Naive thymus-derived CD4-positive, alpha-beta T cell (primary cell): ENCODE results near the gene PTK6. TPM values are rescaled to one million over a fixed set of nuclear protein-coding genes. Genes with fewer than 3 reads are reported as not detected.

Experiments used
- ATAC-seq: fragments of 150-1000 bp; cut with Tn5 transposase; 2 replicates; pipeline ENCODE4 v1.10.0; 2021; ENCODE audit warnings: mild to moderate bottlenecking, moderate library complexity
- CTCF ChIA-PET: fragments of 350-600 bp; sonication (Branson Sonifier 250); formaldehyde crosslinking; loops from one replicate; lab custom pipeline; 2021; ENCODE audit warnings: antibody characterized with exemption; lab: Charles Lee
- POLR2A ChIA-PET: fragments of 350-600 bp; sonication (Branson Sonifier 250); formaldehyde crosslinking; loops from one replicate; lab custom pipeline; 2021; ENCODE audit warnings: antibody characterized with exemption, inconsistent platforms; lab: Charles Lee
- DNase-seq, 9 donors: peaks; one replicate each; pipeline versions ENCODE4 v3.0.0 to v3.0.0-alpha.2; 2020 to 2022; ENCODE audit warnings: mixed read lengths in 1 of 9
- H3K27ac ChIP-seq: one replicate; pipeline ENCODE4 v1.7.0; 2013; ENCODE audit warnings: mild to moderate bottlenecking, low read depth, low read length, moderate library complexity
- H3K27me3 ChIP-seq, 2 donors: one replicate each; pipeline ENCODE4 v1.7.0; 2013; ENCODE audit warnings: low read length in 2 of 2, mild to moderate bottlenecking in 2 of 2, moderate library complexity in 2 of 2; ENCODE audit not compliant: control insufficient read depth in 2 of 2, insufficient read depth in 2 of 2
- H3K36me3 ChIP-seq, 3 experiments: 1 replicate in 2 of 3; 2 replicates in 1 of 3; pipeline ENCODE4 v1.7.0; 2013; ENCODE audit warnings: low read length in 3 of 3, mild to moderate bottlenecking in 3 of 3, moderate library complexity in 1 of 3; ENCODE audit not compliant: insufficient read depth in 3 of 3, control insufficient read depth in 2 of 3
- H3K4me1 ChIP-seq, 2 donors: one replicate each; pipeline ENCODE4 v1.7.0; 2013; ENCODE audit warnings: low read length in 2 of 2, mild to moderate bottlenecking in 2 of 2, moderate library complexity in 1 of 2; ENCODE audit not compliant: control insufficient read depth in 2 of 2, insufficient read depth in 2 of 2
- H3K4me3 ChIP-seq: 2 replicates; pipeline ENCODE4 v1.7.0; 2013; ENCODE audit warnings: mild to moderate bottlenecking, low read length
- H3K9me3 ChIP-seq, 3 experiments: 1 replicate in 2 of 3; 2 replicates in 1 of 3; pipeline ENCODE4 v1.7.0; 2013; ENCODE audit warnings: low read length in 3 of 3; ENCODE audit not compliant: control insufficient read depth in 2 of 3
- H3K27ac Mint-ChIP-seq, 9 donors: one replicate each; pipeline ENCODE4 v1.8.0; 2020 to 2022; ENCODE audit warnings: mixed read lengths in 9 of 9, mild to moderate bottlenecking in 8 of 9, moderate library complexity in 5 of 9, inconsistent platforms in 2 of 9
- H3K27me3 Mint-ChIP-seq, 5 donors: one replicate each; pipeline ENCODE4 v1.8.0; 2021 to 2022; ENCODE audit warnings: mixed read lengths in 5 of 5, mild to moderate bottlenecking in 1 of 5
- H3K36me3 Mint-ChIP-seq, 5 donors: one replicate each; pipeline ENCODE4 v1.8.0; 2020 to 2022; ENCODE audit warnings: mixed read lengths in 5 of 5, mild to moderate bottlenecking in 3 of 5, inconsistent platforms in 1 of 5
- H3K4me1 Mint-ChIP-seq, 7 donors: one replicate each; pipeline ENCODE4 v1.8.0; 2020 to 2022; ENCODE audit warnings: mixed read lengths in 7 of 7, mild to moderate bottlenecking in 3 of 7, inconsistent platforms in 1 of 7
- H3K4me3 Mint-ChIP-seq, 10 donors: one replicate each; pipeline ENCODE4 v1.8.0; 2020 to 2022; ENCODE audit warnings: mild to moderate bottlenecking in 10 of 10, mixed read lengths in 10 of 10, moderate library complexity in 6 of 10, inconsistent platforms in 2 of 10
- H3K9me3 Mint-ChIP-seq, 11 donors: one replicate each; pipeline ENCODE4 v1.8.0; 2020 to 2022; ENCODE audit warnings: mixed read lengths in 11 of 11, mild to moderate bottlenecking in 4 of 11, inconsistent platforms in 1 of 11, moderate library complexity in 1 of 11
- intact Hi-C, 2 donors: fragments of 100-400 bp; cut with micrococcal nuclease; formaldehyde crosslinking; loops; one replicate each; pipeline ENCODE4 v1.15.1; 2023
- polyA plus RNA-seq, 2 donors: library from polyadenylated mRNA; unstranded; fragments of 300-500 nt; fragmentation: Illumina TruSeq; gene quantifications; one replicate each; pipeline ENCODE4 v1.2.3, GENCODE V29; 2021
- total RNA-seq, 6 experiments: library from RNA in 5 of 6; stranded (reverse) in 5 of 6; gene quantifications; 1 replicate in 5 of 6; 2 replicates in 1 of 6; pipeline ENCODE4 v1.2.3 and lab custom pipeline; 2021 to 2026

Gene PTK6
- total and polyA plus RNA-seq, 7 experiments from 2014 or later, result 0.07 to 0.96 (median 0.40) TPM; not detected in 1

DNA sequence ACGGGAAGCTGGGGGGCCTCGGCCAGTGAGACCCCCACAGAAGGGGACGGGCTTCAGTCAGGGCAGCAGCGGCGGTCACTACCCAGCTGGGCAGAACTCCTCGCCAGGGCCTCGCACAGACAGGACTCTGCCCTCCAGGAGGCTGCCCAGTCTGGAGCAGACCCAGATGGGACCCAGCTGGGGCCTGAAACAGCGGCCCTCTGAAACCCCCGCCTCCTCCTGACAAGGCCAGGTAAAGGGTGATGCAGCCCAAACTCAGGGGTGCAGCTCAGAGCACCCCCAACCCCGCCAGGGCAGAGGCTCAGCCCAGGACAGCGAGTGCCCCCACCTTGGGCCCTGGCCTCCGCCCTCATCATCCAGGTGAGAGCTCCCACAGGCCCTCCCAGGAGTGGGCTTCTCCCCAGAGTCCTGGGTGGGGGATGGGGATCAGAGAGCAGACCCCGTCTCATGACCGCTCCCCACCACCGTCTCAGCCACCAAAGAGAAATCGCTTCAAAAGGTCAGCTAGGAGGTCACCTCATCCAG, 40.5 kb downstream of the PTK6 start:
- H3K27ac Mint-ChIP-seq, result no peak overlapping the region
- DNase-seq (no peak), ATAC-seq (no peak)
- Histone ChIP-seq H3K27me3 (no peaks in the 10 kb centered on the region), H3K27ac (no peak overlapping the region), H3K4me1 (peaks cover 0 to 2% of the 10 kb centered on the region in 2 donors), H3K9me3 (no peaks in the 10 kb centered on the region), H3K36me3 (no peaks in the 10 kb centered on the region), H3K4me3 (no peak overlapping the region)
- H3K4me1 Mint-ChIP-seq, result peaks cover 0 to 7% (median 0%) of the 10 kb centered on the region in 7 donors
- peaks cover 0 to 31% (median 10%) of the 10 kb centered on the region in 5 donors for H3K27me3 Mint-ChIP-seq
- peaks cover 0 to 10% (median 0%) of the 10 kb centered on the region in 11 donors for H3K9me3 Mint-ChIP-seq
- intact Hi-C loops, result loop anchor here (1.0 to 2.0 kb wide), 4 partner anchors 24 to 368 kb away; partner anchors contain the start of genes PPDPF (in 2 of the 2), PTK6 (in 1 of the 2) and TPD52L2 (in 1 of the 2)
- peak overlapping the region in 6 of 10 donors; percentile 48 to 73 (median 62) for H3K4me3 Mint-ChIP-seq
- no peaks in the 10 kb centered on the region for H3K36me3 Mint-ChIP-seq
- ChIA-PET POLR2A (interaction anchor here (0.6 to 1.9 kb wide), 3 partner anchors 10 to 41 kb away, joined by 3 to 22 read pairs (median 4); partner anchors contain the start of genes PPDPF and PTK6), CTCF (interaction anchor here (0.7 to 1.9 kb wide), 6 partner anchors 22 to 587 kb away, joined by 3 to 8 read pairs (median 3); partner anchors contain the start of gene PPDPF)

DNA sequence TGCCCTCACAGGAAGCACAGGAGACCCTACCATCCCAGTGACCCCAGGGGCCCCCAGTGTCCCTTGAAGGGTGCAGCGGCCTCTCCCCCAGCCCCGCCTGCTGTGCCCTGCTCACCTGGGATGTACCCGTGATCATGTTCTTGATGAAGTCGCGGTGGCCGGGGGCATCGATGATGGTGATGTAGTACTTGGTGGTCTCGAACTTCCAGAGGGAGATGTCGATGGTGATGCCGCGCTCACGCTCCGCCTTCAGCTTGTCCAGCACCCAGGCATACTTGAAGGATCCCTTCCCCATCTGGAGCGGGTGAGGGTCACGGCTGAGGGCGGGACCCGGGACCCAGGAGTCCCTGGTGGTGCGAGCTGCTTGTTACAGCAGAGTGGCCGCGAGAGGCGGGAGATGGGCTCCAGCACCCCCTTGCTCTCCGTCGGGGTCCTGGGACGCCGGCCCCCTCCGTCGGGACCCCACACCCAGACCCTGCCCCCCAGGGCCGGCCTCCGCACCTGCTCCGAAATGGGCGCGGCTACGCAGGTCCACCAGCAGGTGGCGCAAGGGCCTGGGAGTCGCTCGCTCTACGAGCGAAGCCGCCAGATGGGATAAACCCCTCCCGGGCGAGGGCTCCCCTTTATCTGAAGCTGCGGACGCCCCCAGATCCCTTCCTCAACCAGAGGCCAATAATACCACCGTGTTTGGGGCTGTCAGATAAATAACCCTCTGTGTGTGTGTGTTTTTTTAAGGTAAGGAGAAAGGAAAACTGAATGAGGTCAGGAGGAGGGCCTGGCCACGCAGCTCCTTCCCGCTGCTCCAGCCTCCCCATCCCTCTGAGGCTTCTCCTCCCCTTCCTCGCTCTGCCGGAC, 41.2 kb downstream of the PTK6 start:
- Histone ChIP-seq H3K4me3 (no peak overlapping the region), H3K27me3 (no peaks in the 10 kb centered on the region), H3K4me1 (peaks cover 0 to 2% of the 10 kb centered on the region in 2 donors), H3K27ac (no peak overlapping the region), H3K36me3 (no peaks in the 10 kb centered on the region), H3K9me3 (no peaks in the 10 kb centered on the region)
- Mint-ChIP-seq H3K4me3 (peak overlapping the region; percentile 41 to 75 (median 66)), H3K27me3 (peaks cover 0 to 28% (median 8%) of the 10 kb centered on the region in 5 donors), H3K4me1 (peaks cover 0 to 4% (median 0%) of the 10 kb centered on the region in 7 donors), H3K9me3 (peaks cover 0 to 12% (median 0%) of the 10 kb centered on the region in 11 donors), H3K36me3 (no peaks in the 10 kb centered on the region), H3K27ac (no peak overlapping the region)
- intact Hi-C loops, result loop anchor here (1.0 to 2.0 kb wide), 4 partner anchors 24 to 369 kb away; partner anchors contain the start of genes PPDPF (in 2 of the 2), PTK6 (in 1 of the 2) and TPD52L2 (in 1 of the 2)
- ATAC-seq, result peak; percentile 72
- peak; percentile 43 to 82 (median 71) for DNase-seq
- CTCF ChIA-PET, result interaction anchor here (0.7 to 1.9 kb wide), 6 partner anchors 22 to 773 kb away, joined by 3 to 8 read pairs (median 3); partner anchors contain the start of gene PPDPF
- POLR2A ChIA-PET, result interaction anchor here (1.1 to 1.9 kb wide), 2 partner anchors 25 to 42 kb away, joined by 4 to 22 read pairs; partner anchors contain the start of genes PPDPF and PTK6

DNA sequence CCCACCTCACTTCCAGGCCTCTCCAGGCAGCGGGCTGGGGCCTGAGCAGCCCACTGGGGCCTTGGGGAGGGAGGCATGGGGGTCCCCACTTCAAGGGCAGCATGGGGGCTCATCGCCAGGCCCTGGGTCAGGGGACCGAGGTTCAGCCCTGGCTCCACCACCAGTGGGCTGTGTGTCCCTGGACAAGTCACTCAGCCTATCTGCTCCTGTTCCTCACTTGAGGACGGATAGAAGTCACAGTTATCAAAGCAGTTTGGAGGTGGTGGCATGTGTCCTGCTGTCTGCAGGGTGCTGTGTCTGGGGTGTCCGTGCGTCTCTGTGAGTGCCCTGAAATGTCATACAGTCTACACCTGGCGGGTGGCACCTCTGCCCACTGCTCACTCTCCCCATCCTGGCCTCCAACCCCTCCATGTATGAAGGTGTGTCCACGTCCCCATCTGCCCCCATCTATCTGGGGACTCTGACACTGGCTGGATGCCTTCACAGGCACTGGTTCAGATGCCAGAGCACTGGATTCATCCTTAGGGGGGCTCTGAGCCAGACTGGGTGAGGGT, 41.9 kb downstream of the PTK6 start:
- POLR2A ChIA-PET, result no interaction called here
- H3K4me3 Mint-ChIP-seq, result no peak overlapping the region

DNA sequence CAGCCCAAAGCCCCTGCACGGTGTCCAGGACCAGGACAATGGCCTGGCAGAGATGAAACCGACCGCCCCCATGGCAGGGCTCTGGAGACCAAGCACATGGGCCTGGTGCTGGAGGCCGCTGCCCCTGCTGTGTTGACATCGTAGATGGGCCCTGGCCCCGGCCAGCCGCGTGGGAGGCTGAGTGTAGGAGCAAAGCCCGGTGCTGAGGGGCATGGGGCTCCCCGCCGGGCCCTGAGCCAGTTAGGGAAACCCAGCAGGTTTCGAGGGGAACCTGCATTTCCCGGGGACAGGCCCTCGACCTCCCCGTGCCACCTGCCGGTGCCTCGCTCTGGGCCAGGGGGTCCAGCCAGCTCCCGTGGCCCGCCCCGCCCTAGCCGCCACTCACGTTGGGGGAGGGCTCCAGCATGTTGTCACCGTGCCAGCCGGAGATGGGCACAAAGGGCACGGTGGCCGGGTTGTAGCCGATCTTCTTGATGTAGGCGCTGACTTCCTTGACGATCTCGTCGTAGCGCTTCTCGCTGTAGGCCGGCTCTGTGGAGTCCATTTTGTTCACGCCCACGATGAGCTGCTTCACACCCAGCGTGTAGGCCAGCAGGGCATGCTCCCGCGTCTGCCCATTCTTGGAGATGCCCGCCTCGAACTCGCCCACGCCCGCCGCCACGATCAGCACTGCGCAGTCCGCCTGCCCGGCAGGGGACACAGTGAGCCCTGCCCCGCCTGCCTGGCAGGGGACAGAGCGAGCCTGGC, 42.6 kb downstream of the PTK6 start:
- Mint-ChIP-seq H3K36me3 (no peaks in the 10 kb centered on the region), H3K27me3 (peaks cover 0 to 23% (median 12%) of the 10 kb centered on the region in 5 donors), H3K27ac (no peak overlapping the region), H3K9me3 (peaks cover 0 to 12% (median 0%) of the 10 kb centered on the region in 11 donors), H3K4me1 (peaks cover 0 to 4% (median 0%) of the 10 kb centered on the region in 7 donors), H3K4me3 (no peak overlapping the region)
- intact Hi-C loops, result no loop called here
- Histone ChIP-seq H3K4me1 (peaks cover 0 to 2% of the 10 kb centered on the region in 2 donors), H3K4me3 (no peak overlapping the region), H3K27ac (no peak overlapping the region), H3K27me3 (no peaks in the 10 kb centered on the region), H3K9me3 (no peaks in the 10 kb centered on the region), H3K36me3 (no peaks in the 10 kb centered on the region)
- ChIA-PET CTCF (no interaction called here), POLR2A (no interaction called here)
- ATAC-seq, result no peak
- no peak for DNase-seq

More for the DNA sequence above, 41.9 kb downstream of the PTK6 start:
- Histone ChIP-seq H3K36me3 (no peaks in the 10 kb centered on the region), H3K4me1 (peaks cover 0 to 2% of the 10 kb centered on the region in 2 donors), H3K27me3 (no peaks in the 10 kb centered on the region), H3K4me3 (no peak overlapping the region), H3K9me3 (no peaks in the 10 kb centered on the region), H3K27ac (no peak overlapping the region)
- Mint-ChIP-seq H3K9me3 (peaks cover 0 to 12% (median 0%) of the 10 kb centered on the region in 11 donors), H3K27ac (no peak overlapping the region), H3K36me3 (no peaks in the 10 kb centered on the region), H3K4me1 (peaks cover 0 to 4% (median 0%) of the 10 kb centered on the region in 7 donors), H3K27me3 (peaks cover 0 to 23% (median 8%) of the 10 kb centered on the region in 5 donors)
- no peak for DNase-seq
- no peak for ATAC-seq
- intact Hi-C loops, result no loop called here
- CTCF ChIA-PET, result interaction anchor here (1.0 to 1.9 kb wide), 2 partner anchors 24 to 26 kb away, joined by 3 to 8 read pairs; partner anchors contain the start of gene PPDPF

DNA sequence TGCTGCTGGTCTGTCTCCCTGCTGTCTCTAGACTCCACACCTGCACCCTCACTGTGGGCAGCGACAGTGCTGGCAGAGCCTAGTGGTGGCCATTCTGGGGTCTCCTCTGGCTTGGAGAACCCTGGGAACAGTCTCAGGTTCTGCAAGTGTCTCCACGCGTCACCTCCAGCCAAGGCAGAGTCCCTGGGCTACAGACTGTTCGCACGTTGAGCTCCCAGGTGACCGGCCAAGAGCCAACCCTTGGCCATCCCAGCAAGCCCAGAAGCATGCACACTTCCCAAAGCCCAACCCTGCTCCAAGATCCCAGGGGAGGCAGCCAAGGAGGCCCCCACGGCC, 43.1 kb downstream of the PTK6 start:
- ChIA-PET POLR2A (no interaction called here), CTCF (interaction anchor here (1.0 kb wide), 1 partner anchor 9 kb away, joined by 6 read pairs; no protein-coding TSS in a partner anchor)
- H3K4me3 ChIP-seq, result no peak overlapping the region
- peaks cover 0 to 27% (median 17%) of the 10 kb centered on the region in 5 donors for H3K27me3 Mint-ChIP-seq
- intact Hi-C loops, result no loop called here
- ATAC-seq, result no peak
- H3K27ac ChIP-seq, result no peak overlapping the region
- H3K27me3 ChIP-seq, result no peaks in the 10 kb centered on the region
- H3K9me3 ChIP-seq, result no peaks in the 10 kb centered on the region
- no peaks in the 10 kb centered on the region for H3K36me3 Mint-ChIP-seq
- H3K9me3 Mint-ChIP-seq, result peaks cover 0 to 12% (median 0%) of the 10 kb centered on the region in 11 donors
- H3K4me1 ChIP-seq, result peaks cover 0 to 2% of the 10 kb centered on the region in 2 donors
- no peak for DNase-seq
- H3K4me3 Mint-ChIP-seq, result no peak overlapping the region
- H3K4me1 Mint-ChIP-seq, result peaks cover 0 to 4% (median 0%) of the 10 kb centered on the region in 7 donors
- H3K36me3 ChIP-seq, result no peaks in the 10 kb centered on the region
- no peak overlapping the region for H3K27ac Mint-ChIP-seq
